ENCODE measurements around the gene AOPEP. TPM values are rescaled to one million over a fixed set of nuclear protein-coding genes. Genes with fewer than 3 reads are reported as not detected.

AOPEP gene
- total and polyA plus RNA-seq, 2 of the 13 experiments (the other 11 are each of a cell fraction or from before 2014, with no cell fraction given), result 22.2 to 41.6 TPM

DNA sequence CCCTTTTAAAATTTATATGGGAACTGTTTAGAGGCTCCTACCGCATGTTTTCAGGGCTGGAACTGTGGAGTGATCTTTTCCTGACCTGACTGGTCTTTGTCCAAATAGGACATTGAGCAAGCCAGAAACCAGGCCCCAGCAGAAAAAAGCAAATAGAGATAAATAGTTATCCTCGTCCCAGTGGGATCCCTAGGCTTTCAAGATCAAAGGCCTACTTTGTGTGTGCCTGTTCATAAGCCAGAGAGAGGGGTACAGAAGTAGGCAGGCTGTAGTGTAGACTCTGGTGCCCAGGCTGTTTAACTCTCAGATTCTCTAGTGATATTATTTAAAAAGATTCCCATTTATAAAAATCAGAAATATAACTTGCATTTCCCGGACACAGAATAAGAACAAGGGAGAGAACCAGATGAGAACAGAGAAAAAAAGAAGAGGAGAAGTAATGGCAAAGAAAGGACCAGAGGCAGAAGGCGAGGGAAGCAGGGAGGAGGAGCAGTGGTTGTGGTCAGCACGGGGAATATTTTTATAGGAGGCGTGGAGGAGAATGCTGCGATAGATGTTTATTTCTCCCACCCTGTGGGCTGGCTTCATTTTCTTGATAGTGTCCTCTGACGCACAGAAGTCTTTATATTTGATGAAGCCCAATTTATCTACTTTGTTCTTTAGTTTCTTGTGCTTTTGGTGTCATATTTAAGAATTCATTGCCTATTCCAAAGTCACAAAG is 101.2 kb downstream of the AOPEP start (continued):
- TF ChIP-seq BRF2 (CRISPR knock-in tag; IDR thresholded peaks at IDR 0.05), result no peak
- peak; percentile 32; the same call in 1 of the 2 replicates for TF ChIP-seq MXD4 (CRISPR knock-in tag; IDR thresholded peaks at IDR 0.05)
- no peak for TF ChIP-seq ZZZ3 (CRISPR knock-in tag; IDR thresholded peaks at IDR 0.05; ENCODE audit: borderline replicate concordance)
- TF ChIP-seq FOXP1 (IDR thresholded peaks at IDR 0.05), result no peak
- TF ChIP-seq FOXP1 (CRISPR knock-in tag; IDR thresholded peaks at IDR 0.05), result peak; percentile 73
- TF ChIP-seq ZMAT3 (CRISPR knock-in tag; conservative IDR thresholded peaks at IDR 0.05), result 0 out of 2 replicates have a peak, but pooled peaks have one; percentile 42
- TF ChIP-seq FOXA1 (IDR thresholded peaks at IDR 0.05), result no peak
- peak; percentile 76 for TF ChIP-seq FOXA1 (CRISPR knock-in tag; IDR thresholded peaks at IDR 0.05)
- TF ChIP-seq PPARG (CRISPR knock-in tag; conservative IDR thresholded peaks at IDR 0.05), result peak; percentile 64; the same call in 1 of the 2 replicates
- TF ChIP-seq ZNF20 (CRISPR knock-in tag; IDR thresholded peaks at IDR 0.05), result no peak
- no peak for TF ChIP-seq ZNF33B (CRISPR knock-in tag; IDR thresholded peaks at IDR 0.05)
- no peak; the same call in 1 of the 2 replicates for TF ChIP-seq ZBTB10 (CRISPR knock-in tag; IDR thresholded peaks at IDR 0.05; ENCODE audit: borderline replicate concordance)
- peak; percentile 71; the same call in 1 of the 2 replicates for TF ChIP-seq ZBTB7B (CRISPR knock-in tag; IDR thresholded peaks at IDR 0.05)
- TF ChIP-seq, protein P1, sequence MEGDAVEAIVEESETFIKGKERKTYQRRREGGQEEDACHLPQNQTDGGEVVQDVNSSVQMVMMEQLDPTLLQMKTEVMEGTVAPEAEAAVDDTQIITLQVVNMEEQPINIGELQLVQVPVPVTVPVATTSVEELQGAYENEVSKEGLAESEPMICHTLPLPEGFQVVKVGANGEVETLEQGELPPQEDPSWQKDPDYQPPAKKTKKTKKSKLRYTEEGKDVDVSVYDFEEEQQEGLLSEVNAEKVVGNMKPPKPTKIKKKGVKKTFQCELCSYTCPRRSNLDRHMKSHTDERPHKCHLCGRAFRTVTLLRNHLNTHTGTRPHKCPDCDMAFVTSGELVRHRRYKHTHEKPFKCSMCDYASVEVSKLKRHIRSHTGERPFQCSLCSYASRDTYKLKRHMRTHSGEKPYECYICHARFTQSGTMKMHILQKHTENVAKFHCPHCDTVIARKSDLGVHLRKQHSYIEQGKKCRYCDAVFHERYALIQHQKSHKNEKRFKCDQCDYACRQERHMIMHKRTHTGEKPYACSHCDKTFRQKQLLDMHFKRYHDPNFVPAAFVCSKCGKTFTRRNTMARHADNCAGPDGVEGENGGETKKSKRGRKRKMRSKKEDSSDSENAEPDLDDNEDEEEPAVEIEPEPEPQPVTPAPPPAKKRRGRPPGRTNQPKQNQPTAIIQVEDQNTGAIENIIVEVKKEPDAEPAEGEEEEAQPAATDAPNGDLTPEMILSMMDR (CRISPR knock-in tag; IDR thresholded peaks at IDR 0.05), result 0 out of 2 replicates have a peak, but pooled peaks have one; percentile 5
- TF ChIP-seq ZEB1 (IDR thresholded peaks at IDR 0.05; ENCODE audit: insufficient replicate concordance, low read depth), result peak; percentile 85
- TF ChIP-seq EZH2 (conservative IDR thresholded peaks at IDR 0.05; ENCODE audit: low read depth, low read length), result no peak
- TF ChIP-seq ZBTB34 (CRISPR knock-in tag; IDR thresholded peaks at IDR 0.05), result no peak
- peak; percentile 22; the same call in 1 of the 2 replicates for TF ChIP-seq KDM5A (IDR thresholded peaks at IDR 0.05; ENCODE audit: borderline replicate concordance, low read length)
- TF ChIP-seq ZBTB43 (CRISPR knock-in tag; conservative IDR thresholded peaks at IDR 0.05), result peak; percentile 30; the same call in 1 of the 2 replicates
- no peak for TF ChIP-seq TBX3 (IDR thresholded peaks at IDR 0.05; ENCODE audit: borderline replicate concordance)
- no peak for TF ChIP-seq ZNF672 (CRISPR knock-in tag; IDR thresholded peaks at IDR 0.05)
- peak; percentile 42; the same call in 1 of the 2 replicates for TF ChIP-seq ZNF12 (CRISPR knock-in tag; IDR thresholded peaks at IDR 0.05)
